A673 (cell line): ENCODE results near the gene DDC.

Experiments
- CTCF ChIP-seq: fragments of 300-800, 200-600 bp; sonication (generic); conservative IDR thresholded peaks from 2 replicates; pipeline ENCODE4 v1.5.1; 2017; ENCODE audit warnings: low read depth, mild to moderate bottlenecking, antibody characterized with exemption, low read length, moderate library complexity, mixed read lengths
- EZH2 ChIP-seq: fragments of 200-600 bp; sonication (generic); IDR thresholded peaks from 2 replicates; pipeline ENCODE4 v1.6.1; 2017; ENCODE audit warnings: borderline replicate concordance, low read depth, mild to moderate bottlenecking, mixed read lengths, antibody characterized with exemption, low read length; ENCODE audit not compliant: poor library complexity, severe bottlenecking

GRCh38 chr7:50449881-50450589 lies 115.2 kb downstream of the DDC start, which contains the start of gene FIGNL1:
- TF ChIP-seq EZH2 (no peak), CTCF (no peak)
